Panc1 (cell line): ENCODE results near the gene WDR20. TPM values are rescaled to one million over a fixed set of nuclear protein-coding genes. Genes with fewer than 3 reads are reported as not detected.

Experiments
- ATAC-seq: fragments of 200-7000 bp; cut with Tn5 transposase; 2 replicates; pipeline ENCODE4 v1.9.1; 2020; ENCODE audit warnings: mild to moderate bottlenecking, moderate library complexity
- BruUV-seq: library from RNA; stranded (reverse); fragments of 400-500 nt; replicated peaks from 2 replicates; lab custom pipeline; 2021; lab: Mats Ljungman, UMichigan
- CTCF ChIA-PET: fragments of 300-600 bp; sonication (Branson Sonifier 250); formaldehyde crosslinking; loops from one replicate; lab custom pipeline; 2022; ENCODE audit warnings: antibody characterized with exemption; lab: Charles Lee
- POLR2A ChIA-PET: fragments of 300-600 bp; sonication (Branson Sonifier 250); formaldehyde crosslinking; loops from one replicate; lab custom pipeline; 2022; ENCODE audit warnings: antibody characterized with exemption; lab: Charles Lee
- DNase-seq: peaks from one replicate; pipeline ENCODE4 v3.0.0-alpha.2; 2010; ENCODE audit warnings: low read depth, low spot score
- H3K27ac ChIP-seq: 2 replicates; pipeline ENCODE4 v1.5.1; 2011; ENCODE audit warnings: mild to moderate bottlenecking, low read length, inconsistent platforms
- H3K27me3 ChIP-seq: fragments of 200-500 bp; sonication (Bioruptor generic); 2 replicates; pipeline ENCODE4 v1.6.0; 2014; ENCODE audit warnings: low read length, inconsistent platforms; ENCODE audit not compliant: control insufficient read depth, insufficient read depth
- H3K36me3 ChIP-seq: fragments of 200-500 bp; sonication (Bioruptor generic); 2 replicates; pipeline ENCODE4 v1.5.1; 2014; ENCODE audit warnings: inconsistent platforms, mild to moderate bottlenecking, low read length, moderate library complexity; ENCODE audit not compliant: control insufficient read depth, insufficient read depth
- H3K4me1 ChIP-seq: 2 replicates; pipeline ENCODE4 v1.5.1; 2011; ENCODE audit warnings: inconsistent platforms, mild to moderate bottlenecking, low read length, moderate library complexity; ENCODE audit not compliant: control insufficient read depth, insufficient read depth
- H3K4me3 ChIP-seq, 2 experiments: 2 replicates each; pipeline ENCODE4 v1.5.1; 2011 to 2012; ENCODE audit warnings: low read depth in 2 of 2, low read length in 2 of 2, mild to moderate bottlenecking in 2 of 2, inconsistent platforms in 1 of 2, moderate library complexity in 1 of 2
- H3K9me3 ChIP-seq: fragments of 200-500 bp; sonication (Bioruptor generic); 2 replicates; pipeline ENCODE4 v1.5.1; 2014; ENCODE audit warnings: low read depth, mild to moderate bottlenecking, inconsistent platforms, low read length, moderate library complexity; ENCODE audit not compliant: control insufficient read depth, insufficient read depth
- CTCF ChIP-seq: fragments of 450-650 bp; IDR thresholded peaks from 2 replicates; pipeline ENCODE4 v1.5.1; 2017; ENCODE audit warnings: mild to moderate bottlenecking
- REST ChIP-seq, 2 experiments: IDR thresholded peaks; 2 replicates each; pipeline ENCODE4 v1.6.1; 2011 to 2012; ENCODE audit warnings: low read depth in 2 of 2, control low read depth in 1 of 2, low read length in 1 of 2, mild to moderate bottlenecking in 1 of 2, moderate library complexity in 1 of 2; ENCODE audit not compliant: insufficient read depth in 1 of 2
- SIN3A ChIP-seq: IDR thresholded peaks from 2 replicates; pipeline ENCODE4 v1.6.1; 2012; ENCODE audit warnings: low read depth, mild to moderate bottlenecking, low read length, moderate library complexity, borderline replicate concordance; ENCODE audit not compliant: insufficient read depth
- in situ Hi-C: cut with HindIII; loops from 2 replicates; pipeline ENCODE4 v1.10.0; 2016; ENCODE audit warnings: low sequenced_read_pairs, low pct_unique_long_range_greater_than_20kb
- intact Hi-C: fragments of 100-400 bp; cut with micrococcal nuclease; formaldehyde crosslinking; loops from one replicate; pipeline ENCODE4 v1.10.0; 2022; ENCODE audit not compliant: unreplicated experiment
- total RNA-seq: library from RNA; stranded (reverse); gene quantifications from one replicate; pipeline ENCODE4 v1.2.1, GENCODE V29; 2021; ENCODE audit not compliant: unreplicated experiment

WDR20 gene
- total RNA-seq, 1 experiment from 2014 or later, result 20.2 TPM

GRCh38 chr14:102215071-102215470, 75.4 kb downstream of the WDR20 start:
- DNase-seq, result no peak
- ChIA-PET POLR2A (interaction anchor here (0.6 kb wide), 1 partner anchor 62 kb away, joined by 5 read pairs; no protein-coding TSS in a partner anchor), CTCF (interaction anchor here (0.6 kb wide), 1 partner anchor 66 kb away, joined by 3 read pairs; no protein-coding TSS in a partner anchor)

GRCh38 chr14:102215576-102216250, 76.0 kb downstream of the WDR20 start:
- POLR2A ChIA-PET, result interaction anchor here (0.5 kb wide), 1 partner anchor 299 kb away, joined by 6 read pairs; no protein-coding TSS in a partner anchor
- in situ Hi-C loops, result loop anchor here (25.0 kb wide), 1 partner anchor 97 kb away; the partner anchor contains the start of genes MOK and ZNF839

More at GRCh38 chr14:102215071-102215470, 75.4 kb downstream of the WDR20 start:
- Histone ChIP-seq H3K27ac (no peak overlapping the region), H3K36me3 (no peaks in the 10 kb centered on the region; the same call in 1 of the 2 replicates), H3K9me3 (no peaks in the 10 kb centered on the region), H3K4me3 (no peak overlapping the region), H3K4me1 (no peaks in the 10 kb centered on the region), H3K27me3 (no peaks in the 10 kb centered on the region)
- in situ Hi-C loops (loop anchor here (25.0 kb wide), 1 partner anchor 97 kb away; the partner anchor contains the start of genes MOK and ZNF839), intact Hi-C loops (no loop called here)
- no peak for TF ChIP-seq REST (IDR thresholded peaks at IDR 0.05; ENCODE audit: insufficient read depth in 1 of 2, low read depth in 2 of 2, low read length in 1 of 2)
- TF ChIP-seq CTCF, result no peak
- no peak for TF ChIP-seq SIN3A
- no peak for ATAC-seq
- BruUV-seq, result no TSS peak

More at GRCh38 chr14:102215576-102216250, 76.0 kb downstream of the WDR20 start:
- DNase-seq (no peak), ATAC-seq (no peak)
- no TSS peak for BruUV-seq
- Histone ChIP-seq H3K36me3 (no peaks in the 10 kb centered on the region; the same call in 1 of the 2 replicates), H3K27ac (no peak overlapping the region), H3K27me3 (no peaks in the 10 kb centered on the region), H3K4me1 (no peaks in the 10 kb centered on the region), H3K9me3 (no peaks in the 10 kb centered on the region), H3K4me3 (no peak overlapping the region)
- intact Hi-C loops, result no loop called here
- CTCF ChIA-PET, result interaction anchor here (0.6 kb wide), 1 partner anchor 67 kb away, joined by 3 read pairs; no protein-coding TSS in a partner anchor
- no peak for TF ChIP-seq SIN3A
- no peak for TF ChIP-seq CTCF
